HepG2 (cell line): ENCODE data around the gene VWA7. TPM values are rescaled to one million over a fixed set of nuclear protein-coding genes. Genes with fewer than 3 reads are reported as not detected.

Experiments
- ATAC-seq: fragments of 200-7000 bp; cut with Tn5 transposase; 3 replicates; pipeline ENCODE4 v1.9.1; 2020; ENCODE audit warnings: mild to moderate bottlenecking, moderate library complexity
- BruUV-seq: library from RNA; stranded (reverse); fragments of 400-500 nt; replicated peaks from 2 replicates; lab custom pipeline; 2021; lab: Mats Ljungman, UMichigan
- CTCF ChIA-PET: fragments of 300-600 bp; formaldehyde crosslinking; extraction: SDS; loops from one replicate; lab custom pipeline; 2021; ENCODE audit warnings: low total read pairs, inconsistent platforms, low intra/inter-chr PET ratio; lab: Yijun Ruan, JAX
- POLR2A ChIA-PET: fragments of 350-600 bp; sonication (Branson Sonifier 250); formaldehyde crosslinking; loops from one replicate; lab custom pipeline; 2020; ENCODE audit warnings: antibody characterized with exemption, inconsistent platforms; lab: Yijun Ruan, JAX
- DNase-seq: peaks from one replicate; pipeline ENCODE4 v3.0.0-alpha.2; 2015; ENCODE audit warnings: low spot score
- FAIRE-seq: peaks from 3 replicates; lab custom pipeline; 2011; peaks lifted over from hg19 to GRCh38; lab: Jason Lieb, UNC
- H2AFZ ChIP-seq: one replicate; pipeline ENCODE4 v1.6.1; 2011; ENCODE audit warnings: low read length, inconsistent platforms
- H3K27ac ChIP-seq: fragments of 300-600 bp; 3 replicates; pipeline ENCODE4 v1.8.0; 2011; ENCODE audit warnings: mixed run types, mild to moderate bottlenecking, mixed read lengths, low read length, inconsistent platforms; ENCODE audit not compliant: insufficient read depth; ENCODE audit errors: extremely low read length
- H3K27me3 ChIP-seq, 2 experiments: fragments of 200-600 bp in 1 of 2; 2 replicates in 1 of 2; 3 replicates in 1 of 2; pipeline versions ENCODE4 v1.6.0 to v1.8.0; 2011; ENCODE audit warnings: low read length in 2 of 2, mild to moderate bottlenecking in 2 of 2, moderate library complexity in 2 of 2, inconsistent platforms in 1 of 2; ENCODE audit not compliant: insufficient read depth in 2 of 2, control insufficient read depth in 1 of 2
- H3K36me3 ChIP-seq, 2 experiments: fragments of 200-600 bp in 1 of 2; replicated peaks in 1 of 2; 2 replicates in 1 of 2; 3 replicates in 1 of 2; pipeline versions ENCODE4 v1.5.1 to v1.8.0; 2011; ENCODE audit warnings: low read length in 2 of 2, inconsistent platforms in 1 of 2; ENCODE audit not compliant: insufficient read depth in 2 of 2, control insufficient read depth in 1 of 2
- H3K4me1 ChIP-seq: 2 replicates; pipeline ENCODE4 v1.5.1; 2012; ENCODE audit warnings: low read length, inconsistent platforms; ENCODE audit not compliant: insufficient read depth
- H3K4me2 ChIP-seq: 2 replicates; pipeline ENCODE4 v1.6.0; 2011; ENCODE audit warnings: low read depth, low read length, inconsistent platforms
- H3K4me3 ChIP-seq, 3 experiments: fragments of 200-600 bp in 1 of 3; sonication (generic), shearing (Covaris generic) in 1 of 3; replicated peaks in 1 of 3; 2 replicates each; pipeline ENCODE4 v1.5.1; 2011 to 2016; ENCODE audit warnings: low read length in 3 of 3, inconsistent platforms in 2 of 3, low read depth in 2 of 3, mild to moderate bottlenecking in 2 of 3, control low read depth in 1 of 3, mixed read lengths in 1 of 3; ENCODE audit not compliant: insufficient read depth in 1 of 3
- H3K79me2 ChIP-seq: one replicate; pipeline ENCODE4 v1.6.1; 2011; ENCODE audit warnings: low read length, inconsistent platforms; ENCODE audit not compliant: insufficient read depth
- H3K9ac ChIP-seq: 2 replicates; pipeline ENCODE4 v1.6.0; 2011; ENCODE audit warnings: mild to moderate bottlenecking, low read depth, low read length, inconsistent platforms; ENCODE audit not compliant: insufficient read depth
- H3K9me3 ChIP-seq: 2 replicates; pipeline ENCODE4 v1.5.1; 2012; ENCODE audit warnings: mild to moderate bottlenecking, low read length
- H4K20me1 ChIP-seq: 2 replicates; pipeline ENCODE4 v1.6.0; 2011; ENCODE audit warnings: inconsistent platforms, mild to moderate bottlenecking, low read length, moderate library complexity; ENCODE audit not compliant: insufficient read depth
- IKZF1 ChIP-seq: fragments of 450-650 bp; IDR thresholded peaks from 2 replicates; pipeline ENCODE4 v1.7.1; 2016
- IRF1 ChIP-seq: sonication (generic); formaldehyde crosslinking; IDR thresholded peaks from 2 replicates; pipeline ENCODE4 v1.4.0; 2020; ENCODE audit warnings: low read depth, mild to moderate bottlenecking, missing genetic modification reagents
- KDM5B ChIP-seq: sonication (generic); formaldehyde crosslinking; IDR thresholded peaks from 2 replicates; pipeline ENCODE4 v1.4.0; 2020; ENCODE audit warnings: missing genetic modification reagents, mild to moderate bottlenecking, borderline replicate concordance
- NFKBIZ ChIP-seq: IDR thresholded peaks from 2 replicates; pipeline ENCODE4 v1.6.1; 2018; ENCODE audit warnings: missing genetic modification reagents, missing compliant biosample characterization
- SALL1 ChIP-seq: sonication (generic); formaldehyde crosslinking; IDR thresholded peaks from 2 replicates; pipeline ENCODE4 v1.8.0; 2022; ENCODE audit warnings: mild to moderate bottlenecking, missing genetic modification reagents
- TEF ChIP-seq: sonication (generic); formaldehyde crosslinking; IDR thresholded peaks from 2 replicates; pipeline ENCODE4 v1.5.0; 2020; ENCODE audit warnings: missing genetic modification reagents
- WIZ ChIP-seq: sonication (generic); formaldehyde crosslinking; IDR thresholded peaks from 2 replicates; pipeline ENCODE4 v1.5.1; 2020; ENCODE audit warnings: mild to moderate bottlenecking, missing genetic modification reagents
- ZNF136 ChIP-seq: sonication (generic); formaldehyde crosslinking; IDR thresholded peaks from 2 replicates; pipeline ENCODE4 v1.8.1; 2022; ENCODE audit warnings: low read depth, mild to moderate bottlenecking, moderate library complexity, missing genetic modification reagents
- ZNF230 ChIP-seq: sonication (generic); formaldehyde crosslinking; IDR thresholded peaks from 2 replicates; pipeline ENCODE4 v1.4.0; 2020; ENCODE audit warnings: mild to moderate bottlenecking, missing genetic modification reagents
- ZNF263 ChIP-seq: sonication (generic); formaldehyde crosslinking; IDR thresholded peaks from 2 replicates; pipeline ENCODE4 v1.4.0; 2020; ENCODE audit warnings: missing genetic modification reagents
- ZNF275 ChIP-seq: sonication (generic); formaldehyde crosslinking; IDR thresholded peaks from 2 replicates; pipeline ENCODE4 v1.8.0; 2022; ENCODE audit warnings: missing genetic modification reagents, mild to moderate bottlenecking, inconsistent platforms, borderline replicate concordance
- ZNF331 ChIP-seq: sonication (generic); formaldehyde crosslinking; IDR thresholded peaks from 2 replicates; pipeline ENCODE4 v1.4.0; 2020; ENCODE audit warnings: missing genetic modification reagents
- WGBS: methylation state at CpG from one replicate; pipeline ENCODE4 v1.1.6; 2017; ENCODE audit warnings: low lambda C conversion rate; 5-methylcytosine and 5-hydroxymethylcytosine counted together
- in situ Hi-C: cut with HindIII; loops from 2 replicates; pipeline ENCODE4 v1.10.0; 2017; ENCODE audit warnings: low pct_unique_long_range_greater_than_20kb; ENCODE audit not compliant: extremely low pct_ligation_motif_present
- intact Hi-C: fragments of 100-400 bp; cut with micrococcal nuclease; formaldehyde crosslinking; loops from one replicate; pipeline ENCODE4 v1.10.0; 2022; ENCODE audit not compliant: unreplicated experiment
- polyA plus RNA-seq, 8 experiments: library from polyadenylated mRNA; depleted of rRNA in 3 of 8; stranded (reverse) in 7 of 8; unstranded in 1 of 8; fragments of >200 nt; fragmentation: Illumina TruSeq in 4 of 8; extraction: Trizol in 4 of 8; gene quantifications; 2 replicates each; pipeline versions ENCODE4 v1.2.1 to v1.2.3, GENCODE V29; 2011 to 2016; ENCODE audit warnings: low read depth in 4 of 8, missing spikeins in 1 of 8, mixed read lengths in 1 of 8; ENCODE audit not compliant: insufficient read depth in 1 of 8
- total RNA-seq, 5 experiments: library from RNA; depleted of rRNA; stranded (reverse); fragments of >200 nt; fragmentation: Illumina TruSeq; extraction: Trizol; gene quantifications; 2 replicates each; pipeline ENCODE4 v1.2.3, GENCODE V29; 2016; ENCODE audit warnings: low read depth in 1 of 5

VWA7 gene
- total and polyA plus RNA-seq, 2 of the 13 experiments (the other 11 are each of a cell fraction or from before 2014, with no cell fraction given): 0.86 to 3.3 TPM

- Histone ChIP-seq H3K4me1 (peaks cover 35% of the 10 kb centered on the region), H3K27ac (no peak overlapping the region), H3K79me2 (no peaks in the 10 kb centered on the region), H2AFZ (no peak overlapping the region), H3K9ac (no peak overlapping the region), H3K36me3 (peaks cover 0 to 2% of the 10 kb centered on the region in 2 experiments; a peak in 3 of 5 replicates), H4K20me1 (no peaks in the 10 kb centered on the region), H3K4me3 (no peak overlapping the region), H3K4me2 (no peak overlapping the region), H3K27me3 (no peaks in the 10 kb centered on the region), H3K9me3 (no peaks in the 10 kb centered on the region)
- 98% methylated on average over 8 of the region's 8 CpGs for WGBS
- DNase-seq (no peak), ATAC-seq (no peak), FAIRE-seq (no peak)
- no TSS peak for BruUV-seq
- no peak for TF ChIP-seq ZNF136 (CRISPR knock-in tag)
- no peak for TF ChIP-seq IRF1 (CRISPR knock-in tag)
- no peak for TF ChIP-seq SALL1 (CRISPR knock-in tag)
- no peak for TF ChIP-seq WIZ (CRISPR knock-in tag)
- TF ChIP-seq ZNF230 (CRISPR knock-in tag): no peak
- no peak for TF ChIP-seq IKZF1
- no peak for TF ChIP-seq KDM5B (CRISPR knock-in tag)
- TF ChIP-seq ZNF331: no peak
- TF ChIP-seq TEF: no peak
- no peak for TF ChIP-seq ZNF275 (CRISPR knock-in tag)
- no peak for TF ChIP-seq NFKBIZ (CRISPR knock-in tag)
- no peak for TF ChIP-seq ZNF263 (CRISPR knock-in tag)
- in situ Hi-C loops (no loop called here), intact Hi-C loops (no loop called here)
- ChIA-PET CTCF (no interaction called here), POLR2A (interaction anchor here (1.4 to 11.5 kb wide), 2 partner anchors 14 to 24 kb away, joined by 4 to 96 read pairs; partner anchors contain the start of genes CLIC1 and MSH5)
Observed at GRCh38 chr6:31761343-31761742, 15.8 kb downstream of the VWA7 start.
